OCI-LY3 (cell line): ENCODE data around the gene ST6GALNAC5.

Experiments used
- EZH2phosphoT487 ChIP-seq: fragments of 200-600 bp; shearing (Covaris generic); IDR thresholded peaks from 2 replicates; pipeline ENCODE4 v1.6.1; 2018; ENCODE audit warnings: antibody characterized with exemption, mixed run types, low read depth
- TF ChIP-seq, protein P1 (sequence below): fragments of 200-600, 300-600 bp; sonication (generic); IDR thresholded peaks from 2 replicates; pipeline ENCODE4 v1.5.1; 2014; ENCODE audit warnings: antibody characterized with exemption, low read length, low read depth

DNA sequence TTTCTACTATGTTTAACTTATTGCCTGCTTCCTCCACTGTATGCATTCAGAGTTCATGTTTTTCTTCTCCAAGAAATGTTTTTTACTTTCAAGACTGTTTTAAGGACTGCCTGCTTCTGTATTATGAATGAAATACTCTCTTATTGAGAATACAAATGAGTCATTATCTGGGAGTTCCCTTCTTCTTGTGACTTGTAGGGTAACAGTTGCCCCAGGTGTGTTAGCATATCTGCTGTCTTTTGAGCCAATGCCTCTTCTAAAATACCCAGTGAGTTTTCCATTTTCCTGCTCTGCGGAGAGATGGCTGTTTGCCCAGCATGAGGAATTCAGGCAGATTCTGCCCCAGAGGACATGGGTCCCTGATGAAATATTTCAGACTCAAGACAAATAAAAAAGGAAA lies 34.1 kb upstream of the ST6GALNAC5 start:
- TF ChIP-seq, protein P1, sequence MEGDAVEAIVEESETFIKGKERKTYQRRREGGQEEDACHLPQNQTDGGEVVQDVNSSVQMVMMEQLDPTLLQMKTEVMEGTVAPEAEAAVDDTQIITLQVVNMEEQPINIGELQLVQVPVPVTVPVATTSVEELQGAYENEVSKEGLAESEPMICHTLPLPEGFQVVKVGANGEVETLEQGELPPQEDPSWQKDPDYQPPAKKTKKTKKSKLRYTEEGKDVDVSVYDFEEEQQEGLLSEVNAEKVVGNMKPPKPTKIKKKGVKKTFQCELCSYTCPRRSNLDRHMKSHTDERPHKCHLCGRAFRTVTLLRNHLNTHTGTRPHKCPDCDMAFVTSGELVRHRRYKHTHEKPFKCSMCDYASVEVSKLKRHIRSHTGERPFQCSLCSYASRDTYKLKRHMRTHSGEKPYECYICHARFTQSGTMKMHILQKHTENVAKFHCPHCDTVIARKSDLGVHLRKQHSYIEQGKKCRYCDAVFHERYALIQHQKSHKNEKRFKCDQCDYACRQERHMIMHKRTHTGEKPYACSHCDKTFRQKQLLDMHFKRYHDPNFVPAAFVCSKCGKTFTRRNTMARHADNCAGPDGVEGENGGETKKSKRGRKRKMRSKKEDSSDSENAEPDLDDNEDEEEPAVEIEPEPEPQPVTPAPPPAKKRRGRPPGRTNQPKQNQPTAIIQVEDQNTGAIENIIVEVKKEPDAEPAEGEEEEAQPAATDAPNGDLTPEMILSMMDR, result no peak
- no peak for TF ChIP-seq EZH2phosphoT487
